HepG2 (cell line): ENCODE data around the gene SMLR1. TPM values are rescaled to one million over a fixed set of nuclear protein-coding genes. Genes with fewer than 3 reads are reported as not detected.

Experiments used
- ATF4 ChIP-seq, 2 experiments: fragments of 450-650 bp in 1 of 2; sonication (generic) in 1 of 2; formaldehyde crosslinking; IDR thresholded peaks; 2 replicates each; pipeline versions ENCODE4 v1.5.0 to v1.8.0; 2020 to 2022; ENCODE audit warnings: mild to moderate bottlenecking in 1 of 2, missing genetic modification reagents in 1 of 2
- CEBPG ChIP-seq: IDR thresholded peaks from 2 replicates; pipeline ENCODE4 v1.6.1; 2016
- ETV5 ChIP-seq: IDR thresholded peaks from 2 replicates; pipeline ENCODE4 v1.6.1; 2018; ENCODE audit warnings: missing biosample characterization, missing genetic modification reagents, inconsistent platforms, borderline replicate concordance
- HMG20A ChIP-seq: IDR thresholded peaks from 2 replicates; pipeline ENCODE4 v1.6.1; 2016; ENCODE audit warnings: borderline replicate concordance
- IKZF4 ChIP-seq: sonication (generic); formaldehyde crosslinking; IDR thresholded peaks from 2 replicates; pipeline ENCODE4 v1.5.1; 2020; ENCODE audit warnings: borderline replicate concordance, mild to moderate bottlenecking, low read depth, missing genetic modification reagents; ENCODE audit errors: not compliant biosample characterization
- MAF1 ChIP-seq: sonication (generic); formaldehyde crosslinking; IDR thresholded peaks from 2 replicates; pipeline ENCODE4 v1.5.0; 2020; ENCODE audit warnings: missing genetic modification reagents, borderline replicate concordance
- MEF2D ChIP-seq: sonication (generic); formaldehyde crosslinking; IDR thresholded peaks from 2 replicates; pipeline ENCODE4 v1.5.1; 2020; ENCODE audit warnings: mild to moderate bottlenecking, missing genetic modification reagents
- MTA1 ChIP-seq: sonication (generic); formaldehyde crosslinking; IDR thresholded peaks from 2 replicates; pipeline ENCODE4 v1.4.0; 2020; ENCODE audit warnings: missing genetic modification reagents, mild to moderate bottlenecking, borderline replicate concordance
- NFYB ChIP-seq: sonication (generic); formaldehyde crosslinking; IDR thresholded peaks from 2 replicates; pipeline ENCODE4 v1.4.0; 2020; ENCODE audit warnings: missing genetic modification reagents
- PATZ1 ChIP-seq: sonication (generic); formaldehyde crosslinking; IDR thresholded peaks from 2 replicates; pipeline ENCODE4 v1.4.0; 2020; ENCODE audit warnings: missing genetic modification reagents
- SOX13 ChIP-seq, 3 experiments: fragments of 450-650 bp in 1 of 3; sonication (generic) in 1 of 3; formaldehyde crosslinking in 1 of 3; IDR thresholded peaks in 2 of 3; conservative IDR thresholded peaks in 1 of 3; 2 replicates each; pipeline versions ENCODE4 v1.5.0 to v1.6.1; 2016 to 2020; ENCODE audit warnings: antibody characterized with exemption in 1 of 3, mild to moderate bottlenecking in 1 of 3, missing compliant biosample characterization in 1 of 3, missing genetic modification reagents in 1 of 3, moderate library complexity in 1 of 3
- STAG1 ChIP-seq: sonication (generic); formaldehyde crosslinking; IDR thresholded peaks from 2 replicates; pipeline ENCODE4 v1.4.0; 2020; ENCODE audit warnings: missing genetic modification reagents
- TBX2 ChIP-seq: sonication (generic); formaldehyde crosslinking; IDR thresholded peaks from 2 replicates; pipeline ENCODE4 v1.5.0; 2020; ENCODE audit warnings: missing genetic modification reagents, mild to moderate bottlenecking, borderline replicate concordance
- TEAD3 ChIP-seq: optimal IDR thresholded peaks from 2 replicates; pipeline ENCODE3; 2016; ENCODE audit warnings: borderline replicate concordance
- THAP8 ChIP-seq: sonication (generic); formaldehyde crosslinking; IDR thresholded peaks from 2 replicates; pipeline ENCODE4 v1.5.1; 2020; ENCODE audit warnings: missing genetic modification reagents, mild to moderate bottlenecking, borderline replicate concordance
- TOE1 ChIP-seq: sonication (generic); formaldehyde crosslinking; IDR thresholded peaks from 2 replicates; pipeline ENCODE4 v1.4.0; 2020; ENCODE audit warnings: mild to moderate bottlenecking, missing genetic modification reagents
- XRCC5 ChIP-seq: fragments of 200-400 bp; formaldehyde crosslinking; optimal IDR thresholded peaks from 2 replicates; pipeline ENCODE3; 2017; ENCODE audit warnings: mild to moderate bottlenecking, low read length
- ZBTB43 ChIP-seq: sonication (generic); formaldehyde crosslinking; conservative IDR thresholded peaks from 2 replicates; pipeline ENCODE4 v1.4.0; 2020; ENCODE audit warnings: missing genetic modification reagents
- ZFP1 ChIP-seq: IDR thresholded peaks from 2 replicates; pipeline ENCODE4 v1.6.1; 2016
- ZNF503 ChIP-seq: sonication (generic); formaldehyde crosslinking; IDR thresholded peaks from 2 replicates; pipeline ENCODE4 v1.4.0; 2020; ENCODE audit warnings: missing genetic modification reagents
- ZNF556 ChIP-seq: sonication (generic); formaldehyde crosslinking; IDR thresholded peaks from 2 replicates; pipeline ENCODE4 v1.4.0; 2020; ENCODE audit warnings: mild to moderate bottlenecking, missing genetic modification reagents, borderline replicate concordance
- ZNF576 ChIP-seq: sonication (generic); formaldehyde crosslinking; IDR thresholded peaks from 2 replicates; pipeline ENCODE4 v1.4.0; 2020; ENCODE audit warnings: mild to moderate bottlenecking, missing genetic modification reagents
- polyA plus RNA-seq, 8 experiments: library from polyadenylated mRNA; depleted of rRNA in 3 of 8; stranded (reverse) in 7 of 8; unstranded in 1 of 8; fragments of >200 nt; fragmentation: Illumina TruSeq in 4 of 8; extraction: Trizol in 4 of 8; gene quantifications; 2 replicates each; pipeline versions ENCODE4 v1.2.1 to v1.2.3, GENCODE V29; 2011 to 2016; ENCODE audit warnings: low read depth in 4 of 8, missing spikeins in 1 of 8, mixed read lengths in 1 of 8; ENCODE audit not compliant: insufficient read depth in 1 of 8
- total RNA-seq, 5 experiments: library from RNA; depleted of rRNA; stranded (reverse); fragments of >200 nt; fragmentation: Illumina TruSeq; extraction: Trizol; gene quantifications; 2 replicates each; pipeline ENCODE4 v1.2.3, GENCODE V29; 2016; ENCODE audit warnings: low read depth in 1 of 5

Gene SMLR1
- total and polyA plus RNA-seq, 2 of the 13 experiments (the other 11 are each of a cell fraction or from before 2014, with no cell fraction given): 41.8 to 104 TPM

- TF ChIP-seq XRCC5 (peak; percentile 83), PATZ1 (CRISPR knock-in tag) (peak; percentile 52; the same call in 1 of the 2 replicates), IKZF4 (CRISPR knock-in tag) (no peak), ATF4 (CRISPR knock-in tag; IDR thresholded peaks at IDR 0.05) (no peak), THAP8 (CRISPR knock-in tag) (no peak), MEF2D (CRISPR knock-in tag) (peak; percentile 24; the same call in 1 of the 2 replicates), ZNF576 (CRISPR knock-in tag) (no peak), TEAD3 (CRISPR knock-in tag) (peak; percentile 66), MAF1 (no peak), ZBTB43 (CRISPR knock-in tag) (no peak), NFYB (CRISPR knock-in tag) (0 out of 2 replicates have a peak, but pooled peaks have one; percentile 9), TBX2 (peak; percentile 93), TOE1 (peak; percentile 56; the same call in 1 of the 2 replicates), CEBPG (peak; percentile 57), SOX13 (IDR thresholded peaks at IDR 0.05) (no peak), SOX13 (CRISPR knock-in tag; conservative IDR thresholded peaks at IDR 0.05 in 1 of 2, IDR thresholded peaks at IDR 0.05 in 1 of 2) (peak in 1 of 2 experiments; percentile 86; a peak in 2 of 4 replicates), HMG20A (CRISPR knock-in tag) (peak; percentile 62; the same call in 1 of the 2 replicates), MTA1 (CRISPR knock-in tag) (no peak), ZNF503 (CRISPR knock-in tag) (peak; percentile 39; the same call in 1 of the 2 replicates), ZFP1 (CRISPR knock-in tag) (no peak; the same call in 1 of the 2 replicates), ETV5 (CRISPR knock-in tag) (peak; percentile 33; the same call in 1 of the 2 replicates), ZNF556 (CRISPR knock-in tag) (peak; percentile 63; the same call in 1 of the 2 replicates), STAG1 (CRISPR knock-in tag) (peak; percentile 28; the same call in 1 of the 2 replicates)
Observed at GRCh38 chr6:130853555-130854183, 26.5 kb downstream of the SMLR1 start (continued).
